IPS-15b (cell line): ENCODE data around the gene CACNB4.
"Not testable (repeated sequence)": the region's sequence is repeated elsewhere in the genome, so short reads cannot be mapped to it uniquely, and the experiment has no call there.

Experiments used
- H3K27me3 ChIP-seq: one replicate; pipeline ENCODE4 v1.6.1; 2013; ENCODE audit warnings: low read length; ENCODE audit not compliant: control insufficient read depth, insufficient read depth
- H3K36me3 ChIP-seq: one replicate; pipeline ENCODE4 v1.6.1; 2013; ENCODE audit warnings: low read length; ENCODE audit not compliant: control insufficient read depth, insufficient read depth
- H3K4me1 ChIP-seq: one replicate; pipeline ENCODE4 v1.6.1; 2013; ENCODE audit warnings: mild to moderate bottlenecking, low read length; ENCODE audit not compliant: control insufficient read depth, insufficient read depth
- H3K4me3 ChIP-seq: one replicate; pipeline ENCODE4 v1.5.1; 2013; ENCODE audit warnings: low read depth, low read length
- H3K9ac ChIP-seq: one replicate; pipeline ENCODE4 v1.6.1; 2013; ENCODE audit warnings: low read depth, mild to moderate bottlenecking, low read length
- H3K9me3 ChIP-seq: one replicate; pipeline ENCODE4 v1.6.1; 2013; ENCODE audit warnings: mild to moderate bottlenecking, low read length; ENCODE audit not compliant: control insufficient read depth, insufficient read depth

Gene CACNB4

DNA sequence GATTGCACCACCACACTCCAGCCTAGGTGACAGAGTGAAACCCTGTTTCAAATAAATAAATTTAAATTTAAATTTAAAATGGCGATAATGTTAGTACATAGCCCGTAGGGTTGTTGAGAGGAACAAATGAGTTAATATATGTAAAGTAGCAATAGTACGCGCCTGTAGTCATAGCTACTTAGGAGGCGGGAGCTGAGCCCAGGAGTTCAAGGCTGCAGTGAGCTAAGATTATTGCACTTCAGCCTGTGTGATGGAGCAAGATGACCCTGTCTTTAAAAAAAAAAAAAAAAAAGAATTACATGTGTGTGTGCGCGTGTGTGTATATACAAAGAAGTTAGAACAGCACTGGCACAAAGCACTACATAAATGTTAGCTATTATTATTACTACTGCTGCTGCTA is 153.2 kb downstream of the CACNB4 start:
- no peaks in the 10 kb centered on the region for H3K9me3 ChIP-seq
- no peak overlapping the region for H3K9ac ChIP-seq
- no peak overlapping the region for H3K4me3 ChIP-seq
- H3K36me3 ChIP-seq: no peaks in the 10 kb centered on the region
- H3K4me1 ChIP-seq: no peaks in the 10 kb centered on the region
- H3K27me3 ChIP-seq: no peaks in the 10 kb centered on the region

DNA sequence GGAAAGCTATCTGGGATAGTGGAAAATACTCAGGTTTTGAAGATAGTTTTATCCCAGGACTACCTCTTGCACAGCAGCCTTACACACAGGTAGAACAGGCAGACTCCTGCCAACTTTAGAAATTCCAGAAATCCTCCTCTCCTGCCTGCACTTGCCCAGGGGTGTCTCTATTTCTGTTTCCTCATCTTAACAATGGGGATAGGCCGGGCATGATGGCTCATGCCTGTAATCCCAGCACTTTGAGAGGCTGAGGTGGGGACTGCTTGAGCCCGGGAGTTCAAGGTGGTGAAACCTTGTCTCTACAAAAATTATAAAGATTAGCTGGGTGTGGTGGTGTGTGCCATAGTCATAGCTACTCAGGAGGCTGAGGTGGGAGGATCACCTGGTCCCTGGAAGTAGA is 153.7 kb downstream of the CACNB4 start:
- H3K4me3 ChIP-seq: no peak overlapping the region
- H3K4me1 ChIP-seq: no peaks in the 10 kb centered on the region
- H3K27me3 ChIP-seq: no peaks in the 10 kb centered on the region
- H3K36me3 ChIP-seq: no peaks in the 10 kb centered on the region
- no peak overlapping the region for H3K9ac ChIP-seq
- no peaks in the 10 kb centered on the region for H3K9me3 ChIP-seq

DNA sequence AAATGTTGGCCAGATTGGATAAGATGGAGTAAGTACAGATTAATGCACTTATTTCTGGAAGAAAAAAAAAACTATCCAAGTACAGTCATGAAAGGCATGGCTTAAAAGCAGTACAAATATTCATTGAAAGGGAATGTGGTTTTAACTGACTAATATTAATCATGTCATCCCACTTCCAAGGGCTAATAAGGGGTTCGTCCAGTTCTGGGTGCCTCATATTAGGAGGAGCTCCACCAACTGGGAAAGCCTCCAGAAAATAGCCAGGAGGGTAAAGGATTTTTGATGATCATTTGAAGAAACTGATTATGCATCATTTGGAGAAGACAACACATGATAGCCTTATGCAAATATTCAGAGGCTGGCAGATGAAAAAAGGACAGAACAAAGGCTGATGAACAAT is 155.4 kb downstream of the CACNB4 start:
- Histone ChIP-seq H3K4me3 (no peak overlapping the region), H3K36me3 (no peaks in the 10 kb centered on the region), H3K9ac (no peak overlapping the region), H3K4me1 (no peaks in the 10 kb centered on the region), H3K9me3 (no peaks in the 10 kb centered on the region), H3K27me3 (no peaks in the 10 kb centered on the region)

- not testable (repeated sequence) for H3K9ac ChIP-seq, H3K4me3 ChIP-seq, H3K4me1 ChIP-seq, H3K9me3 ChIP-seq, H3K27me3 ChIP-seq, H3K36me3 ChIP-seq
These were observed 156.2 kb downstream of the CACNB4 start for GRCh38 chr2:151942540-151943205.

GRCh38 chr2:151937966-151938365 is 160.9 kb downstream of the CACNB4 start:
- Histone ChIP-seq H3K9ac (no peak overlapping the region), H3K36me3 (no peaks in the 10 kb centered on the region), H3K9me3 (no peaks in the 10 kb centered on the region), H3K4me3 (no peak overlapping the region), H3K4me1 (no peaks in the 10 kb centered on the region), H3K27me3 (no peaks in the 10 kb centered on the region)

DNA sequence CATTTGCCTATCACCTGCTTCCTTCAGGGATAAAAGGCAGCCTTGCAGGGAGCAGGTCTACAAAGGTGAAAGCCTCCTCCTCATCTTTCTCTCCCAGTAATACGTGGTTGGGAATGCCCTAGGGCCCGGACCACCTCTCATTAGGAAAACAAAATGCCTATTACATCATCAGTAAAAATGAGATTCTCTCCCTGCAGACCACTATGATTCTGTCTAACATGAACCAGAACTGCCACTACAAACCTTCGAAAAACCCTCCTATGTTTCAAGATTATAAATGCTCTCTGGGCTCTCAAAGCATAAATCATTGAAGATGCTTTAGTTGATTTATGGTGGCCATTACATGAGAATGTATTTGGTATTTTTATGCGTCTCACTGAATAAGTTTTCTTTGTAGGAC is 162.2 kb downstream of the CACNB4 start:
- Histone ChIP-seq H3K36me3 (no peaks in the 10 kb centered on the region), H3K4me3 (no peak overlapping the region), H3K27me3 (no peaks in the 10 kb centered on the region), H3K9ac (no peak overlapping the region), H3K4me1 (no peaks in the 10 kb centered on the region), H3K9me3 (no peaks in the 10 kb centered on the region)

DNA sequence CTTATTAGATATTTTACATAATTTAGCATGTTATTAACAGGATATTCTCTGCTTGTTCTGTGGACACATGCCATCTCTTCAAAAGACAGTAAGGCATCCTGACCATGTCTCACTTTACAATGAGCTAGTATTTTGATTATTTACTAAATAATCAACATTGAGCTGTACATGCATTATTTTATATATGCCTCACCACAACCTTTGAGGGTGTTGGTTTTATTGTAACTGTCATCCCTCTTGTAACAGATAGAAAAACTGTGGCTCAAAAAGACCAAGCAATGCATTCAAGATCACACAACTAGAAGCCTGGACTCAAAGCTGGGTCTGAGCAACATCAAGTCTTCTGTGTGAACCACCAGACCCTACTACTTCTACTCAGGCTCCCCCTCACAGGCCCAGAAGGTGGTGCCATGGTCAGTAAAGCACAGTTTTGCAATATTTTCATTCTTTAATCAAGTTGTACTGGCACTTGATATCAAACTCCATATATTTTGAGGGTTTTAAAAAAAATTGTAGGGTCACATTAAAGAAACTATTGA is 165.5 kb downstream of the CACNB4 start:
- H3K4me3 ChIP-seq: no peak overlapping the region
- peaks cover 2% of the 10 kb centered on the region for H3K4me1 ChIP-seq
- H3K9ac ChIP-seq: no peak overlapping the region
- no peaks in the 10 kb centered on the region for H3K36me3 ChIP-seq
- no peaks in the 10 kb centered on the region for H3K9me3 ChIP-seq
- H3K27me3 ChIP-seq: no peaks in the 10 kb centered on the region

- Histone ChIP-seq H3K4me1 (peaks cover 6% of the 10 kb centered on the region), H3K4me3 (no peak overlapping the region), H3K9me3 (no peaks in the 10 kb centered on the region), H3K9ac (no peak overlapping the region), H3K27me3 (no peaks in the 10 kb centered on the region), H3K36me3 (no peaks in the 10 kb centered on the region)
These were observed 167.1 kb downstream of the CACNB4 start for GRCh38 chr2:151931756-151932155.

- Histone ChIP-seq H3K4me1 (peaks cover 6% of the 10 kb centered on the region), H3K36me3 (no peaks in the 10 kb centered on the region), H3K4me3 (no peak overlapping the region), H3K27me3 (no peaks in the 10 kb centered on the region), H3K9me3 (no peaks in the 10 kb centered on the region), H3K9ac (no peak overlapping the region)
These were observed 167.7 kb downstream of the CACNB4 start for GRCh38 chr2:151931030-151931611.

DNA sequence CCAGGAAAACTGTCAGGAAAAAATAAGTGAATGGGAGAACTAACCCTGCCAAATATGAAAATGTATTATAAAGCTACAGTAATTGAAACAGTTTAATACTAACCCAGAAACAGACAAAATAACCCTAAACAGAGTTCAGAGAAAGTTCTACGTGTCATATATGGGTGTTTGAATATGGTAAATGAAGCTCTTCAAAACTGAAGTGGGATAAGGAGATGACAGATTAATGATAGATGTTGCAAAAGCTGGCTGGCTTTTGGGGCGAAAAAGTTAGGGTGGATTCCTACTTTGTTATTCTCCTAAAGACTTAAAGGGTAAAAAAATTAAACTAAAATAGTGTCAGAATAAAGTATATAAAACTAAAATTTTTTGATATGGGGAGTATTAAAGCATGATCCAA is 168.8 kb downstream of the CACNB4 start:
- Histone ChIP-seq H3K36me3 (no peaks in the 10 kb centered on the region), H3K9ac (no peak overlapping the region), H3K4me3 (no peak overlapping the region), H3K9me3 (no peaks in the 10 kb centered on the region), H3K4me1 (peaks cover 6% of the 10 kb centered on the region), H3K27me3 (no peaks in the 10 kb centered on the region)

- Histone ChIP-seq H3K27me3 (no peaks in the 10 kb centered on the region), H3K4me1 (peaks cover 6% of the 10 kb centered on the region), H3K36me3 (no peaks in the 10 kb centered on the region), H3K9ac (no peak overlapping the region), H3K9me3 (no peaks in the 10 kb centered on the region), H3K4me3 (no peak overlapping the region)
These were observed 170.5 kb downstream of the CACNB4 start for GRCh38 chr2:151928380-151928779.

- Histone ChIP-seq H3K4me1 (peaks cover 6% of the 10 kb centered on the region), H3K4me3 (no peak overlapping the region), H3K36me3 (no peaks in the 10 kb centered on the region), H3K9me3 (no peaks in the 10 kb centered on the region), H3K9ac (no peak overlapping the region), H3K27me3 (no peaks in the 10 kb centered on the region)
These were observed 171.2 kb downstream of the CACNB4 start for GRCh38 chr2:151927501-151928221.
